Stomach (tissue), 4 donors: ENCODE results near the gene AUTS2.

Experiments
- POLR2A ChIP-seq, 4 donors: fragments of 450-650 bp; IDR thresholded peaks; one replicate each; pipeline ENCODE4 v1.6.1; 2016; ENCODE audit warnings: antibody characterized with exemption in 4 of 4, control low read depth in 2 of 4, mild to moderate bottlenecking in 1 of 4, moderate library complexity in 1 of 4
- POLR2AphosphoS5 ChIP-seq, 3 donors: sonication (generic); formaldehyde crosslinking; IDR thresholded peaks; one replicate each; pipeline ENCODE4 v1.6.1; 2016; ENCODE audit warnings: antibody characterized with exemption in 3 of 3
- TF ChIP-seq, protein P1 (sequence below), 7 experiments: fragments of 450-650 bp in 4 of 7; fragments of 200-600 bp in 3 of 7; sonication (generic) in 3 of 7; IDR thresholded peaks; one replicate each; pipeline ENCODE4 v1.5.1; 2016 to 2019; ENCODE audit warnings: antibody characterized with exemption in 7 of 7, control low read depth in 2 of 7, mild to moderate bottlenecking in 1 of 7

DNA sequence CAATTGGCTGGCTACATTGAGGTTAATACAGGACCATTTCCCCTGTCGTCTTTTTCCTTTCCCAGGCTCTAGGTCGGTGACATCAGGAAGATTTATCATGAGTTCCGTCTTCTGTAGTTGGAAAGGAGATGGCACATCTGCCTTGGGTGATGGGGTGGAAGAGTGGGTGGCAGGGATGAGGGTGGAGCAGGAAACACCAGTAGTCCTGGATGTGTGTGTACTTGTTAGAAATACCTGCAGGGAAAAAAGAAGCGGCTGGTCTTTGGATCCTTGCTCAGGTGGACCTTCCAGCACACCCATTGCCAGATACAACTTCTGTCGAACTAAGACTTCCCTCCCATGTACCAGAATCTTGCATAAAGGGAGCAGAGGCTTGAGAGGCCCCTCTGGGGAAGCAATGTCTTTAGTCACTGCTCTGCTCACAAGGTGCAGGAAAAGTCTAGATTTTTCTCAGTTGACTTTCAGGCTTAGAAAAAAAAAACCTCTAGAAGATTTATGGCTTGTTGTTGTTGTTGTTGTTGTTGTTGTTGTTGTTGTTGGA, 1016.9 kb downstream of the AUTS2 start:
- no peak for TF ChIP-seq POLR2A (IDR thresholded peaks at IDR 0.05)
- TF ChIP-seq, protein P1, sequence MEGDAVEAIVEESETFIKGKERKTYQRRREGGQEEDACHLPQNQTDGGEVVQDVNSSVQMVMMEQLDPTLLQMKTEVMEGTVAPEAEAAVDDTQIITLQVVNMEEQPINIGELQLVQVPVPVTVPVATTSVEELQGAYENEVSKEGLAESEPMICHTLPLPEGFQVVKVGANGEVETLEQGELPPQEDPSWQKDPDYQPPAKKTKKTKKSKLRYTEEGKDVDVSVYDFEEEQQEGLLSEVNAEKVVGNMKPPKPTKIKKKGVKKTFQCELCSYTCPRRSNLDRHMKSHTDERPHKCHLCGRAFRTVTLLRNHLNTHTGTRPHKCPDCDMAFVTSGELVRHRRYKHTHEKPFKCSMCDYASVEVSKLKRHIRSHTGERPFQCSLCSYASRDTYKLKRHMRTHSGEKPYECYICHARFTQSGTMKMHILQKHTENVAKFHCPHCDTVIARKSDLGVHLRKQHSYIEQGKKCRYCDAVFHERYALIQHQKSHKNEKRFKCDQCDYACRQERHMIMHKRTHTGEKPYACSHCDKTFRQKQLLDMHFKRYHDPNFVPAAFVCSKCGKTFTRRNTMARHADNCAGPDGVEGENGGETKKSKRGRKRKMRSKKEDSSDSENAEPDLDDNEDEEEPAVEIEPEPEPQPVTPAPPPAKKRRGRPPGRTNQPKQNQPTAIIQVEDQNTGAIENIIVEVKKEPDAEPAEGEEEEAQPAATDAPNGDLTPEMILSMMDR (IDR thresholded peaks at IDR 0.05), result no peak
- no peak for TF ChIP-seq POLR2AphosphoS5 (IDR thresholded peaks at IDR 0.05)
